SU-DHL-6 (cell line): Measurements from ENCODE around the gene CNPY4.

ENCODE experiments used
- H2AFZ ChIP-seq: fragments of 200-600 bp; sonication (generic); 2 replicates; pipeline ENCODE4 v1.6.1; 2014; ENCODE audit warnings: low read depth, mild to moderate bottlenecking, moderate library complexity, mixed read lengths, antibody characterized with exemption, low read length; ENCODE audit not compliant: severe bottlenecking
- H3F3A ChIP-seq: fragments of 200-600 bp; shearing (Covaris generic); 2 replicates; pipeline ENCODE4 v1.6.0; 2016; ENCODE audit warnings: antibody characterized with exemption, mild to moderate bottlenecking; ENCODE audit not compliant: insufficient read depth
- H3K27ac ChIP-seq: fragments of 200-600 bp; sonication (generic); 2 replicates; pipeline ENCODE4 v1.5.1; 2016; ENCODE audit warnings: low read depth, mild to moderate bottlenecking, low read length, moderate library complexity, mixed read lengths
- H3K27me3 ChIP-seq: fragments of 200-600 bp; sonication (generic), shearing (Covaris generic); 2 replicates; pipeline ENCODE4 v1.6.0; 2014; ENCODE audit warnings: mild to moderate bottlenecking, low read length
- H3K36me3 ChIP-seq: fragments of 200-600 bp; sonication (generic); 2 replicates; pipeline ENCODE4 v1.6.1; 2014; ENCODE audit warnings: mild to moderate bottlenecking, low read length, mixed read lengths
- H3K4me2 ChIP-seq: fragments of 300-600, 200-600 bp; shearing (Covaris generic), sonication (generic); 2 replicates; pipeline ENCODE4 v1.6.0; 2014; ENCODE audit warnings: low read length, low read depth, mild to moderate bottlenecking; ENCODE audit not compliant: poor library complexity, severe bottlenecking
- H3K4me3 ChIP-seq: fragments of 200-600 bp; sonication (generic); 2 replicates; pipeline ENCODE4 v1.5.1; 2014; ENCODE audit warnings: antibody characterized with exemption, low read length, mild to moderate bottlenecking, mixed read lengths; ENCODE audit not compliant: insufficient read depth, poor library complexity, severe bottlenecking
- H3K79me2 ChIP-seq: fragments of 200-600 bp; sonication (generic); 2 replicates; pipeline ENCODE4 v1.6.1; 2014; ENCODE audit warnings: mild to moderate bottlenecking, low read length, moderate library complexity; ENCODE audit not compliant: insufficient read depth
- H3K9ac ChIP-seq: fragments of 200-600 bp; sonication (generic); 2 replicates; pipeline ENCODE4 v1.7.0; 2014; ENCODE audit warnings: mild to moderate bottlenecking, low read length
- H3K9me2 ChIP-seq: fragments of 200-600 bp; sonication (generic); replicated peaks from 2 replicates; pipeline ENCODE4 v1.6.1; 2014; ENCODE audit warnings: low read length; ENCODE audit not compliant: insufficient read depth
- H3K9me3 ChIP-seq: fragments of 200-600 bp; sonication (generic); 2 replicates; pipeline ENCODE4 v1.6.1; 2014; ENCODE audit warnings: low read length, mixed read lengths; ENCODE audit not compliant: insufficient read depth
- H4K20me1 ChIP-seq: fragments of 200-600 bp; sonication (generic); 2 replicates; pipeline ENCODE4 v1.6.1; 2014; ENCODE audit warnings: low read depth, mild to moderate bottlenecking, antibody characterized with exemption, low read length, moderate library complexity, mixed read lengths
- CTCF ChIP-seq: fragments of 200-600 bp; sonication (generic); IDR thresholded peaks from one replicate; pipeline ENCODE4 v1.5.1; 2017; ENCODE audit warnings: antibody characterized with exemption, mild to moderate bottlenecking, low read length, moderate library complexity; ENCODE audit not compliant: insufficient read depth, poor library complexity, severe bottlenecking
- EZH2phosphoT487 ChIP-seq: fragments of 200-600 bp; sonication (generic), shearing (Covaris generic); conservative IDR thresholded peaks from 2 replicates; pipeline ENCODE4 v1.6.1; 2018; ENCODE audit warnings: mild to moderate bottlenecking, antibody characterized with exemption, low read length, moderate library complexity, mixed read lengths

The CNPY4 gene

GRCh38 chr7:100105534-100105933 is 13.9 kb upstream of the CNPY4 start:
- H3F3A ChIP-seq: peaks cover 6% of the 10 kb centered on the region; the same call in 1 of the 2 replicates
- H3K36me3 ChIP-seq: no peaks in the 10 kb centered on the region; the same call in 1 of the 2 replicates
- H3K9ac ChIP-seq: no peak overlapping the region
- no peak overlapping the region for H3K4me2 ChIP-seq
- H3K79me2 ChIP-seq: peaks cover 6% of the 10 kb centered on the region
- H3K9me2 ChIP-seq: no peaks in the 10 kb centered on the region
- no peak overlapping the region for H3K4me3 ChIP-seq
- H3K27ac ChIP-seq: no peak overlapping the region
- no peaks in the 10 kb centered on the region for H4K20me1 ChIP-seq
- H3K9me3 ChIP-seq: no peaks in the 10 kb centered on the region
- no peaks in the 10 kb centered on the region for H3K27me3 ChIP-seq
- TF ChIP-seq EZH2phosphoT487: no peak
- no peak for TF ChIP-seq CTCF
- no peak overlapping the region for H2AFZ ChIP-seq

- Histone ChIP-seq H3K9me3 (no peaks in the 10 kb centered on the region), H3K27ac (no peak overlapping the region), H4K20me1 (no peaks in the 10 kb centered on the region), H3F3A (peaks cover 6% of the 10 kb centered on the region; the same call in 1 of the 2 replicates), H3K36me3 (no peaks in the 10 kb centered on the region; the same call in 1 of the 2 replicates), H3K4me2 (no peak overlapping the region), H3K9ac (no peak overlapping the region), H3K79me2 (no peaks in the 10 kb centered on the region), H2AFZ (no peak overlapping the region), H3K4me3 (no peak overlapping the region), H3K27me3 (no peaks in the 10 kb centered on the region), H3K9me2 (no peaks in the 10 kb centered on the region)
- TF ChIP-seq EZH2phosphoT487 (no peak), CTCF (no peak)
Observed at GRCh38 chr7:100106633-100107032, 12.8 kb upstream of the CNPY4 start.

- no peaks in the 10 kb centered on the region for H3K9me3 ChIP-seq
- no peak overlapping the region for H3K27ac ChIP-seq
- H3K9ac ChIP-seq: no peak overlapping the region
- no peaks in the 10 kb centered on the region for H3K79me2 ChIP-seq
- H3K4me2 ChIP-seq: no peak overlapping the region
- no peaks in the 10 kb centered on the region for H3K9me2 ChIP-seq
- no peak overlapping the region for H2AFZ ChIP-seq
- H4K20me1 ChIP-seq: no peaks in the 10 kb centered on the region
- no peaks in the 10 kb centered on the region; the same call in 1 of the 2 replicates for H3K36me3 ChIP-seq
- TF ChIP-seq EZH2phosphoT487 (no peak), CTCF (no peak)
- H3K27me3 ChIP-seq: no peaks in the 10 kb centered on the region
- no peak overlapping the region for H3K4me3 ChIP-seq
- H3F3A ChIP-seq: peaks cover 5% of the 10 kb centered on the region; the same call in 1 of the 2 replicates
Observed at GRCh38 chr7:100107125-100107737, 12.2 kb upstream of the CNPY4 start.
